Skeletal muscle satellite cell (primary cell): ENCODE measurements around the gene SMIM27. TPM values are rescaled to one million over a fixed set of nuclear protein-coding genes. Genes with fewer than 3 reads are reported as not detected.
A peak's percentile ranks its signal among the peaks of the same experiment; 100 is the strongest.
"Not testable (repeated sequence)": the region's sequence is repeated elsewhere in the genome, so short reads cannot be mapped to it uniquely, and the experiment has no call there.

Experiments
- H3K27me3 ChIP-seq: 2 replicates; pipeline ENCODE4 v1.7.0; 2013; ENCODE audit warnings: low read length; ENCODE audit not compliant: control insufficient read depth, insufficient read depth
- H3K36me3 ChIP-seq: 2 replicates; pipeline ENCODE4 v1.7.0; 2013; ENCODE audit warnings: mild to moderate bottlenecking, control low read depth, low read length; ENCODE audit not compliant: insufficient read depth
- H3K4me1 ChIP-seq: 2 replicates; pipeline ENCODE4 v1.7.0; 2013; ENCODE audit warnings: low read length; ENCODE audit not compliant: control insufficient read depth, insufficient read depth
- H3K4me2 ChIP-seq: 2 replicates; pipeline ENCODE4 v1.7.0; 2013; ENCODE audit warnings: mild to moderate bottlenecking, low read length
- H3K4me3 ChIP-seq: 2 replicates; pipeline ENCODE4 v1.7.0; 2013; ENCODE audit warnings: low read length
- H3K9ac ChIP-seq: 2 replicates; pipeline ENCODE4 v1.7.0; 2013; ENCODE audit warnings: mild to moderate bottlenecking, low read depth, low read length, moderate library complexity
- H3K9me3 ChIP-seq: replicated peaks from 2 replicates; pipeline ENCODE4 v1.7.0; 2013; ENCODE audit warnings: mild to moderate bottlenecking, control low read depth, low read length
- total RNA-seq: library from RNA; depleted of rRNA; stranded (reverse); fragments of >200 nt; gene quantifications from 2 replicates; pipeline ENCODE4 v1.2.3, GENCODE V29; 2012; rRNA removed

Gene SMIM27
- total RNA-seq = 2.0 and 3.5 TPM in 2 replicates

- Histone ChIP-seq H3K4me1 (peaks cover 2% of the 10 kb centered on the region), H3K27me3 (no peaks in the 10 kb centered on the region), H3K36me3 (no peaks in the 10 kb centered on the region), H3K9me3 (no peaks in the 10 kb centered on the region), H3K4me2 (peak within 1 kb of the TSS; percentile 90), H3K4me3 (peak within 1 kb of the TSS; percentile 91), H3K9ac (peak within 1 kb of the TSS; percentile 98)
Measured at GRCh38 chr9:32552172-32552872, at the start of gene SMIM27, which contains the start of gene TOPORS. SMIM27 (plus strand) TSS chr9:32552327; CDS start chr9:32552435, 108 bp downstream. TOPORS (minus strand) TSS chr9:32552586; CDS start chr9:32552436, 150 bp downstream.

GRCh38 chr9:32502464-32502863 is 49.7 kb upstream of the SMIM27 start:
- H3K4me3 ChIP-seq = no peak overlapping the region
- peaks cover 22% of the 10 kb centered on the region for H3K4me1 ChIP-seq
- no peak overlapping the region for H3K9ac ChIP-seq
- H3K27me3 ChIP-seq = no peaks in the 10 kb centered on the region
- H3K9me3 ChIP-seq = no peaks in the 10 kb centered on the region
- peaks cover 5% of the 10 kb centered on the region for H3K36me3 ChIP-seq
- no peak overlapping the region for H3K4me2 ChIP-seq

GRCh38 chr9:32503008-32503407 is 49.1 kb upstream of the SMIM27 start:
- peaks cover 22% of the 10 kb centered on the region for H3K4me1 ChIP-seq
- H3K27me3 ChIP-seq = no peaks in the 10 kb centered on the region
- no peak overlapping the region for H3K4me3 ChIP-seq
- H3K36me3 ChIP-seq = peaks cover 3% of the 10 kb centered on the region
- no peak overlapping the region for H3K9ac ChIP-seq
- H3K9me3 ChIP-seq = no peaks in the 10 kb centered on the region
- H3K4me2 ChIP-seq = no peak overlapping the region

GRCh38 chr9:32508728-32509127 is 43.4 kb upstream of the SMIM27 start:
- no peaks in the 10 kb centered on the region for H3K9me3 ChIP-seq
- no peaks in the 10 kb centered on the region for H3K27me3 ChIP-seq
- H3K9ac ChIP-seq = no peak overlapping the region
- H3K4me3 ChIP-seq = no peak overlapping the region
- H3K36me3 ChIP-seq = no peaks in the 10 kb centered on the region
- H3K4me2 ChIP-seq = no peak overlapping the region
- H3K4me1 ChIP-seq = no peaks in the 10 kb centered on the region

- Histone ChIP-seq H3K27me3 (no peaks in the 10 kb centered on the region), H3K36me3 (no peaks in the 10 kb centered on the region)
Measured at GRCh38 chr9:32516241-32516640, 35.9 kb upstream of the SMIM27 start.

GRCh38 chr9:32518276-32518675 is 33.9 kb upstream of the SMIM27 start:
- no peaks in the 10 kb centered on the region for H3K9me3 ChIP-seq
- H3K4me3 ChIP-seq = no peak overlapping the region
- H3K4me2 ChIP-seq = no peak overlapping the region
- no peaks in the 10 kb centered on the region for H3K27me3 ChIP-seq
- no peaks in the 10 kb centered on the region for H3K36me3 ChIP-seq
- H3K9ac ChIP-seq = no peak overlapping the region
- H3K4me1 ChIP-seq = no peaks in the 10 kb centered on the region

More at GRCh38 chr9:32516241-32516640, 35.9 kb upstream of the SMIM27 start:
- Histone ChIP-seq H3K4me2 (no peak overlapping the region), H3K9ac (no peak overlapping the region), H3K4me1 (no peaks in the 10 kb centered on the region), H3K9me3 (no peaks in the 10 kb centered on the region), H3K4me3 (no peak overlapping the region)

- Histone ChIP-seq H3K9me3 (no peaks in the 10 kb centered on the region), H3K4me2 (no peak overlapping the region), H3K9ac (no peak overlapping the region), H3K27me3 (no peaks in the 10 kb centered on the region), H3K36me3 (no peaks in the 10 kb centered on the region), H3K4me1 (peaks cover 15% of the 10 kb centered on the region), H3K4me3 (no peak overlapping the region)
Measured at GRCh38 chr9:32523910-32524309, 28.2 kb upstream of the SMIM27 start.

GRCh38 chr9:32524558-32524891 is 27.6 kb upstream of the SMIM27 start:
- H3K4me3 ChIP-seq = peak overlapping the region; percentile 82
- not testable (repeated sequence) for H3K36me3 ChIP-seq, H3K9ac ChIP-seq, H3K9me3 ChIP-seq, H3K27me3 ChIP-seq
- H3K4me2 ChIP-seq = peak overlapping the region; percentile 88
- H3K4me1 ChIP-seq = peaks cover 15% of the 10 kb centered on the region

- Histone ChIP-seq H3K9me3 (no peaks in the 10 kb centered on the region), H3K9ac (peak overlapping the region; percentile 79), H3K4me2 (peak overlapping the region; percentile 88)
Measured at GRCh38 chr9:32524892-32525708, 27.0 kb upstream of the SMIM27 start.

GRCh38 chr9:32525709-32526030 is 26.5 kb upstream of the SMIM27 start:
- Histone ChIP-seq H3K36me3 (no peaks in the 10 kb centered on the region), H3K9ac (peak overlapping the region; percentile 79), H3K4me2 (peak overlapping the region; percentile 88), H3K4me1 (peaks cover 15% of the 10 kb centered on the region), H3K4me3 (peak overlapping the region; percentile 82), H3K9me3 (no peaks in the 10 kb centered on the region), H3K27me3 (no peaks in the 10 kb centered on the region)

More at GRCh38 chr9:32524892-32525708, 27.0 kb upstream of the SMIM27 start:
- Histone ChIP-seq H3K4me3 (peak overlapping the region; percentile 82), H3K36me3 (no peaks in the 10 kb centered on the region), H3K4me1 (peaks cover 15% of the 10 kb centered on the region), H3K27me3 (no peaks in the 10 kb centered on the region)

GRCh38 chr9:32526041-32526706 is 26.0 kb upstream of the SMIM27 start, which contains the start of gene RIGI:
RIGI (minus strand) TSS chr9:32526196; CDS start chr9:32526166, 30 bp downstream.
- Histone ChIP-seq H3K4me1 (peaks cover 15% of the 10 kb centered on the region), H3K4me3 (peak within 1 kb of the TSS; percentile 82), H3K4me2 (peak within 1 kb of the TSS; percentile 88), H3K27me3 (no peaks in the 10 kb centered on the region), H3K9ac (peak within 1 kb of the TSS; percentile 79), H3K9me3 (no peaks in the 10 kb centered on the region), H3K36me3 (no peaks in the 10 kb centered on the region)
